Stimulated activated CD8-positive, alpha-beta memory T cell treated with anti-CD3 and anti-CD28 coated beads, Interleukin-15, amount 100 ng/mL, for 24 hours (primary cell): ENCODE data around the gene KRT39.
"Not testable (repeated sequence)": the region's sequence is repeated elsewhere in the genome, so short reads cannot be mapped to it uniquely, and the experiment has no call there.

Experiments used
- DNase-seq: peaks from one replicate; pipeline ENCODE4 v3.0.0-alpha.2; 2020; ENCODE audit warnings: low read depth

The KRT39 gene

GRCh38 chr17:40938981-40939380 is 27.8 kb downstream of the KRT39 start:
- no peak for DNase-seq

GRCh38 chr17:40937384-40937819 is 29.3 kb downstream of the KRT39 start, which contains the start of gene KRT23:
Gene KRT23, minus strand, starts transcription at chr17:40937646. Its CDS starts 1,043 bp downstream, at chr17:40936603.
- DNase-seq: no peak

GRCh38 chr17:40936976-40937375 is 29.8 kb downstream of the KRT39 start:
- DNase-seq: no peak

GRCh38 chr17:40936437-40936971 is 30.2 kb downstream of the KRT39 start:
- no peak for DNase-seq

- DNase-seq: no peak
Measured at GRCh38 chr17:40935624-40936023, 31.1 kb downstream of the KRT39 start.

- DNase-seq: no peak
Measured at GRCh38 chr17:40932608-40933007, 34.1 kb downstream of the KRT39 start.

- DNase-seq: no peak
Measured at GRCh38 chr17:40931311-40931710, 35.4 kb downstream of the KRT39 start.

- no peak for DNase-seq
Measured at GRCh38 chr17:40926341-40926740, 40.4 kb downstream of the KRT39 start.

GRCh38 chr17:40922239-40922638 is 44.5 kb downstream of the KRT39 start:
- no peak for DNase-seq

GRCh38 chr17:40921026-40921425 is 45.7 kb downstream of the KRT39 start:
- no peak for DNase-seq

GRCh38 chr17:40917116-40917515 is 49.6 kb downstream of the KRT39 start:
- not testable (repeated sequence) for DNase-seq

- DNase-seq: no peak
Measured at GRCh38 chr17:40916366-40916765, 50.4 kb downstream of the KRT39 start.

GRCh38 chr17:40915721-40916256 is 51.0 kb downstream of the KRT39 start:
- DNase-seq: no peak

GRCh38 chr17:40915199-40915661 is 51.5 kb downstream of the KRT39 start:
- no peak for DNase-seq

- DNase-seq: no peak
Measured at GRCh38 chr17:40914075-40914855, 52.5 kb downstream of the KRT39 start.

GRCh38 chr17:40912486-40913210 is 54.1 kb downstream of the KRT39 start:
- no peak for DNase-seq

- DNase-seq: no peak
Measured at GRCh38 chr17:40910441-40910841, 56.3 kb downstream of the KRT39 start.

- no peak for DNase-seq
Measured at GRCh38 chr17:40909755-40910154, 57.0 kb downstream of the KRT39 start.

GRCh38 chr17:40909351-40909750 is 57.4 kb downstream of the KRT39 start:
- no peak for DNase-seq
